Cardiac muscle cell (in vitro differentiated cells and primary cell): Measurements from ENCODE around the gene RAD50. TPM values are rescaled to one million over a fixed set of nuclear protein-coding genes. Genes with fewer than 3 reads are reported as not detected.

Experiments used
- polyA plus RNA-seq: library from polyadenylated mRNA; unstranded; fragments of >200 nt; fragmentation: Nextera tagmentation; extraction: Ambion mirVana; gene quantifications from 2 replicates; pipeline ENCODE4 v1.2.1, GENCODE V29; 2016
- total RNA-seq: library from RNA; depleted of rRNA; stranded (reverse); fragments of >200 nt; gene quantifications from 2 replicates; pipeline ENCODE4 v1.2.3, GENCODE V29; 2016

Gene RAD50
- total and polyA plus RNA-seq, 2 experiments from 2014 or later, result 13.4 to 27.3 TPM

Other genes with a start within 250 kb of the RAD50 start
- gene SLC22A5, start 187.3 kb upstream of the RAD50 start, total RNA-seq, result 6.4 and 6.5 TPM in 2 replicates
- 3.0 and 3.6 TPM in 2 replicates for gene SLC22A5, start 187.3 kb upstream of the RAD50 start, polyA plus RNA-seq
- 5.5 and 6.0 TPM in 2 replicates for gene IRF1, start 66.2 kb upstream of the RAD50 start, total RNA-seq
- 4.7 and 5.7 TPM in 2 replicates for gene IRF1, start 66.2 kb upstream of the RAD50 start, polyA plus RNA-seq
- not detected in 2 replicates for gene IL5, start 13.5 kb upstream of the RAD50 start, total RNA-seq
- gene IL5, start 13.5 kb upstream of the RAD50 start, polyA plus RNA-seq, result not detected in 2 replicates
- gene IL13, start 101.2 kb downstream of the RAD50 start, total RNA-seq, result not detected in 2 replicates
- gene IL13, start 101.2 kb downstream of the RAD50 start, polyA plus RNA-seq, result not detected in 2 replicates
- not detected in 2 replicates for gene IL4, start 117.0 kb downstream of the RAD50 start, total RNA-seq
- gene IL4, start 117.0 kb downstream of the RAD50 start, polyA plus RNA-seq, result not detected in 2 replicates
- 4.8 and 5.4 TPM in 2 replicates for gene KIF3A, start 180.6 kb downstream of the RAD50 start, total RNA-seq
- 10.5 and 13.4 TPM in 2 replicates for gene KIF3A, start 180.6 kb downstream of the RAD50 start, polyA plus RNA-seq
- gene CCNI2, start 190.4 kb downstream of the RAD50 start, total RNA-seq, result not detected in 2 replicates
- 0.66 and 0.97 TPM in 2 replicates for gene CCNI2, start 190.4 kb downstream of the RAD50 start, polyA plus RNA-seq
- 41.0 and 51.9 TPM in 2 replicates for gene SEPTIN8, start 220.3 kb downstream of the RAD50 start, total RNA-seq
- gene SEPTIN8, start 220.3 kb downstream of the RAD50 start, polyA plus RNA-seq, result 18.6 and 24.4 TPM in 2 replicates